Panc1 (cell line): ENCODE data around the gene ADORA2B. TPM values are rescaled to one million over a fixed set of nuclear protein-coding genes. Genes with fewer than 3 reads are reported as not detected.

Experiments
- ATAC-seq: fragments of 200-7000 bp; cut with Tn5 transposase; 2 replicates; pipeline ENCODE4 v1.9.1; 2020; ENCODE audit warnings: mild to moderate bottlenecking, moderate library complexity
- BruUV-seq: library from RNA; stranded (reverse); fragments of 400-500 nt; replicated peaks from 2 replicates; lab custom pipeline; 2021; lab: Mats Ljungman, UMichigan
- CTCF ChIA-PET: fragments of 300-600 bp; sonication (Branson Sonifier 250); formaldehyde crosslinking; loops from one replicate; lab custom pipeline; 2022; ENCODE audit warnings: antibody characterized with exemption; lab: Charles Lee
- POLR2A ChIA-PET: fragments of 300-600 bp; sonication (Branson Sonifier 250); formaldehyde crosslinking; loops from one replicate; lab custom pipeline; 2022; ENCODE audit warnings: antibody characterized with exemption; lab: Charles Lee
- DNase-seq: peaks from one replicate; pipeline ENCODE4 v3.0.0-alpha.2; 2010; ENCODE audit warnings: low read depth, low spot score
- H3K27ac ChIP-seq: 2 replicates; pipeline ENCODE4 v1.5.1; 2011; ENCODE audit warnings: mild to moderate bottlenecking, low read length, inconsistent platforms
- H3K27me3 ChIP-seq: fragments of 200-500 bp; sonication (Bioruptor generic); 2 replicates; pipeline ENCODE4 v1.6.0; 2014; ENCODE audit warnings: low read length, inconsistent platforms; ENCODE audit not compliant: control insufficient read depth, insufficient read depth
- H3K36me3 ChIP-seq: fragments of 200-500 bp; sonication (Bioruptor generic); 2 replicates; pipeline ENCODE4 v1.5.1; 2014; ENCODE audit warnings: inconsistent platforms, mild to moderate bottlenecking, low read length, moderate library complexity; ENCODE audit not compliant: control insufficient read depth, insufficient read depth
- H3K4me1 ChIP-seq: 2 replicates; pipeline ENCODE4 v1.5.1; 2011; ENCODE audit warnings: inconsistent platforms, mild to moderate bottlenecking, low read length, moderate library complexity; ENCODE audit not compliant: control insufficient read depth, insufficient read depth
- H3K4me3 ChIP-seq, 2 experiments: 2 replicates each; pipeline ENCODE4 v1.5.1; 2011 to 2012; ENCODE audit warnings: low read depth in 2 of 2, low read length in 2 of 2, mild to moderate bottlenecking in 2 of 2, inconsistent platforms in 1 of 2, moderate library complexity in 1 of 2
- H3K9me3 ChIP-seq: fragments of 200-500 bp; sonication (Bioruptor generic); 2 replicates; pipeline ENCODE4 v1.5.1; 2014; ENCODE audit warnings: low read depth, mild to moderate bottlenecking, inconsistent platforms, low read length, moderate library complexity; ENCODE audit not compliant: control insufficient read depth, insufficient read depth
- POLR2AphosphoS5 ChIP-seq: IDR thresholded peaks from 2 replicates; pipeline ENCODE4 v1.6.1; 2012; ENCODE audit warnings: mild to moderate bottlenecking, low read depth, low read length, moderate library complexity
- SIN3A ChIP-seq: IDR thresholded peaks from 2 replicates; pipeline ENCODE4 v1.6.1; 2012; ENCODE audit warnings: low read depth, mild to moderate bottlenecking, low read length, moderate library complexity, borderline replicate concordance; ENCODE audit not compliant: insufficient read depth
- TCF7L2 ChIP-seq: IDR thresholded peaks from 2 replicates; pipeline ENCODE4 v1.6.1; 2011; ENCODE audit warnings: mild to moderate bottlenecking, low read depth, low read length, inconsistent platforms
- in situ Hi-C: cut with HindIII; loops from 2 replicates; pipeline ENCODE4 v1.10.0; 2016; ENCODE audit warnings: low sequenced_read_pairs, low pct_unique_long_range_greater_than_20kb
- intact Hi-C: fragments of 100-400 bp; cut with micrococcal nuclease; formaldehyde crosslinking; loops from one replicate; pipeline ENCODE4 v1.10.0; 2022; ENCODE audit not compliant: unreplicated experiment
- total RNA-seq: library from RNA; stranded (reverse); gene quantifications from one replicate; pipeline ENCODE4 v1.2.1, GENCODE V29; 2021; ENCODE audit not compliant: unreplicated experiment
- TF ChIP-seq, protein P1 (sequence below): fragments of 450-650 bp; IDR thresholded peaks from 2 replicates; pipeline ENCODE4 v1.5.1; 2017; ENCODE audit warnings: mild to moderate bottlenecking
- TF ChIP-seq, protein P2 (sequence below), 2 experiments: IDR thresholded peaks; 2 replicates each; pipeline ENCODE4 v1.6.1; 2011 to 2012; ENCODE audit warnings: low read depth in 2 of 2, control low read depth in 1 of 2, low read length in 1 of 2, mild to moderate bottlenecking in 1 of 2, moderate library complexity in 1 of 2; ENCODE audit not compliant: insufficient read depth in 1 of 2

Gene ADORA2B
- total RNA-seq, 1 experiment from 2014 or later: 42.7 TPM

DNA sequence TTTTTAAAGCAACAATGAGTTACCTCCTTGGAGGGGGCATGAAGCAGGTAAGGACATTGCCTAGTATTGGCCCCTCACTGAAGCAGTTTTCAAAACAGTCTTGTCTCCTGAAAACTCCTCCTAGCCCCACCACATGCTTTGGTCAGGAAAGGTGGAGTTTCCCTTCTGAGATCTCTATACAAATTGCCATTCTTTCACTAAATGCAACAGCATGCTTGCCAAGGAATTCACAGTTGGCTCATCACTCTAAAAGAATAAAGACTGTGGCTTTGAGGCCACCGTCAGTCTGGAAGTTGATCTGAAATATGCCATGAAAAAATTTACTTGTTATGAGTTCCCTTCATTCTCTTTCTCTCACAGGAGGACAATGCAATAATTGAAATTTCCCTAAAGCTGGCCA, 58.9 kb downstream of the ADORA2B start:
- BruUV-seq: no TSS peak
- Histone ChIP-seq H3K27me3 (no peaks in the 10 kb centered on the region), H3K36me3 (peaks cover 45% of the 10 kb centered on the region), H3K4me3 (no peak overlapping the region), H3K9me3 (peaks cover 4% of the 10 kb centered on the region; the same call in 1 of the 2 replicates), H3K4me1 (no peaks in the 10 kb centered on the region; the same call in 1 of the 2 replicates), H3K27ac (no peak overlapping the region)
- CTCF ChIA-PET: no interaction called here
- in situ Hi-C loops: no loop called here
- ATAC-seq (no peak), DNase-seq (no peak)
- POLR2A ChIA-PET: no interaction called here
- intact Hi-C loops: no loop called here
- TF ChIP-seq, protein P1, sequence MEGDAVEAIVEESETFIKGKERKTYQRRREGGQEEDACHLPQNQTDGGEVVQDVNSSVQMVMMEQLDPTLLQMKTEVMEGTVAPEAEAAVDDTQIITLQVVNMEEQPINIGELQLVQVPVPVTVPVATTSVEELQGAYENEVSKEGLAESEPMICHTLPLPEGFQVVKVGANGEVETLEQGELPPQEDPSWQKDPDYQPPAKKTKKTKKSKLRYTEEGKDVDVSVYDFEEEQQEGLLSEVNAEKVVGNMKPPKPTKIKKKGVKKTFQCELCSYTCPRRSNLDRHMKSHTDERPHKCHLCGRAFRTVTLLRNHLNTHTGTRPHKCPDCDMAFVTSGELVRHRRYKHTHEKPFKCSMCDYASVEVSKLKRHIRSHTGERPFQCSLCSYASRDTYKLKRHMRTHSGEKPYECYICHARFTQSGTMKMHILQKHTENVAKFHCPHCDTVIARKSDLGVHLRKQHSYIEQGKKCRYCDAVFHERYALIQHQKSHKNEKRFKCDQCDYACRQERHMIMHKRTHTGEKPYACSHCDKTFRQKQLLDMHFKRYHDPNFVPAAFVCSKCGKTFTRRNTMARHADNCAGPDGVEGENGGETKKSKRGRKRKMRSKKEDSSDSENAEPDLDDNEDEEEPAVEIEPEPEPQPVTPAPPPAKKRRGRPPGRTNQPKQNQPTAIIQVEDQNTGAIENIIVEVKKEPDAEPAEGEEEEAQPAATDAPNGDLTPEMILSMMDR: no peak
- TF ChIP-seq SIN3A: no peak
- TF ChIP-seq, protein P2, sequence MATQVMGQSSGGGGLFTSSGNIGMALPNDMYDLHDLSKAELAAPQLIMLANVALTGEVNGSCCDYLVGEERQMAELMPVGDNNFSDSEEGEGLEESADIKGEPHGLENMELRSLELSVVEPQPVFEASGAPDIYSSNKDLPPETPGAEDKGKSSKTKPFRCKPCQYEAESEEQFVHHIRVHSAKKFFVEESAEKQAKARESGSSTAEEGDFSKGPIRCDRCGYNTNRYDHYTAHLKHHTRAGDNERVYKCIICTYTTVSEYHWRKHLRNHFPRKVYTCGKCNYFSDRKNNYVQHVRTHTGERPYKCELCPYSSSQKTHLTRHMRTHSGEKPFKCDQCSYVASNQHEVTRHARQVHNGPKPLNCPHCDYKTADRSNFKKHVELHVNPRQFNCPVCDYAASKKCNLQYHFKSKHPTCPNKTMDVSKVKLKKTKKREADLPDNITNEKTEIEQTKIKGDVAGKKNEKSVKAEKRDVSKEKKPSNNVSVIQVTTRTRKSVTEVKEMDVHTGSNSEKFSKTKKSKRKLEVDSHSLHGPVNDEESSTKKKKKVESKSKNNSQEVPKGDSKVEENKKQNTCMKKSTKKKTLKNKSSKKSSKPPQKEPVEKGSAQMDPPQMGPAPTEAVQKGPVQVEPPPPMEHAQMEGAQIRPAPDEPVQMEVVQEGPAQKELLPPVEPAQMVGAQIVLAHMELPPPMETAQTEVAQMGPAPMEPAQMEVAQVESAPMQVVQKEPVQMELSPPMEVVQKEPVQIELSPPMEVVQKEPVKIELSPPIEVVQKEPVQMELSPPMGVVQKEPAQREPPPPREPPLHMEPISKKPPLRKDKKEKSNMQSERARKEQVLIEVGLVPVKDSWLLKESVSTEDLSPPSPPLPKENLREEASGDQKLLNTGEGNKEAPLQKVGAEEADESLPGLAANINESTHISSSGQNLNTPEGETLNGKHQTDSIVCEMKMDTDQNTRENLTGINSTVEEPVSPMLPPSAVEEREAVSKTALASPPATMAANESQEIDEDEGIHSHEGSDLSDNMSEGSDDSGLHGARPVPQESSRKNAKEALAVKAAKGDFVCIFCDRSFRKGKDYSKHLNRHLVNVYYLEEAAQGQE (IDR thresholded peaks at IDR 0.05; ENCODE audit: insufficient read depth in 1 of 2, low read depth in 2 of 2, low read length in 1 of 2): no peak
- no peak for TF ChIP-seq TCF7L2
- TF ChIP-seq POLR2AphosphoS5: no peak

DNA sequence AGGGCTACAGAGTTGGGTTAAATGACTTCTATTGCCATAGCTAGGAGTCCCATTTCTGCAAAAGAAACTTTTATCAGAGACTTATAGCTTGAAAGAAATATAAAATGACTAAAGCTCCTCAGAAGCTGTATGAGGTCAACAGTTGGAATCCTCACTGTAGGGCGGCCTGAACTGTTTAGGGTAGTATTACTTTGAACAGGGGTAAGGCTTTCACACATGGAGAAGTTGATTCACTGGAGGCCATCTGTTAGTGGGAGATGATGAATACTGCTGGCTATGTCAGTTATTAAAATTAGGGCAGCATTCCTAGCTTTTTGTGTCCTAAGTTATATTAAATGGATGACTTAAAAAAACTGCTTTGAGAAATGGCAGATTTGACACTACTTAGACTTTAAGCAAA, 60.7 kb downstream of the ADORA2B start:
- Histone ChIP-seq H3K27me3 (no peaks in the 10 kb centered on the region), H3K4me1 (no peaks in the 10 kb centered on the region; the same call in 1 of the 2 replicates), H3K4me3 (no peak overlapping the region), H3K27ac (no peak overlapping the region), H3K36me3 (peaks cover 49% of the 10 kb centered on the region), H3K9me3 (peaks cover 4% of the 10 kb centered on the region; the same call in 1 of the 2 replicates)
- TF ChIP-seq SIN3A: no peak
- TF ChIP-seq POLR2AphosphoS5: no peak
- TF ChIP-seq TCF7L2: no peak
- no peak for ATAC-seq
- ChIA-PET CTCF (no interaction called here), POLR2A (no interaction called here)
- DNase-seq: no peak
- in situ Hi-C loops (no loop called here), intact Hi-C loops (no loop called here)
- no TSS peak for BruUV-seq

DNA sequence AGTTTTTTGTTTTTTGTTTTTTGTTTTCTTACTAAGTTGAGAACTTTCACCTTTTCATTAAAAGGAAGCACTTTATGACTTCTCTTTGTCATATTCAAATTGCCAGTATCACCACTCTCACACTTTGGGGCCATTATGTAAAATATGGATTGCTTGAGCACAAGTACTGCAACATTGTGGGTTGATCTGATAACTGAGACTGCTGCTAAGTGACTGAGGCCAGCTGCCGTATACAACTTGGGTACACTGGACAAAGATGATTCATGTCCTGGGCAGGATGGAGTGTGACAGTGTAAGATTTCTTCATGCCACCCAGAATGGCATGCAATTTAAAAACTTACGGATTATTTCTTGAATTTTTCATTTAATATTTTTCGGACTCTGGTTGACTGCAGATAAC, 62.5 kb downstream of the ADORA2B start:
- no TSS peak for BruUV-seq
- TF ChIP-seq, protein P1: no peak
- TF ChIP-seq, protein P2 (IDR thresholded peaks at IDR 0.05; ENCODE audit: insufficient read depth in 1 of 2, low read depth in 2 of 2, low read length in 1 of 2): no peak
- TF ChIP-seq SIN3A: no peak
- TF ChIP-seq POLR2AphosphoS5: no peak
- no peak for TF ChIP-seq TCF7L2
- H3K27ac ChIP-seq: no peak overlapping the region
- ChIA-PET CTCF (no interaction called here), POLR2A (no interaction called here)
- no peaks in the 10 kb centered on the region for H3K9me3 ChIP-seq
- no peaks in the 10 kb centered on the region for H3K27me3 ChIP-seq
- no peak for DNase-seq
- intact Hi-C loops: no loop called here
- no peak overlapping the region for H3K4me3 ChIP-seq
- no peak for ATAC-seq
- no peaks in the 10 kb centered on the region for H3K4me1 ChIP-seq
- in situ Hi-C loops: no loop called here
- peaks cover 55% of the 10 kb centered on the region for H3K36me3 ChIP-seq
